ENCODE data around the gene PRMT3. TPM values are rescaled to one million over a fixed set of nuclear protein-coding genes. Genes with fewer than 3 reads are reported as not detected.

PRMT3 gene
- total RNA-seq, 2 donors from 2014 or later: 10.1 to 12.2 TPM

DNA sequence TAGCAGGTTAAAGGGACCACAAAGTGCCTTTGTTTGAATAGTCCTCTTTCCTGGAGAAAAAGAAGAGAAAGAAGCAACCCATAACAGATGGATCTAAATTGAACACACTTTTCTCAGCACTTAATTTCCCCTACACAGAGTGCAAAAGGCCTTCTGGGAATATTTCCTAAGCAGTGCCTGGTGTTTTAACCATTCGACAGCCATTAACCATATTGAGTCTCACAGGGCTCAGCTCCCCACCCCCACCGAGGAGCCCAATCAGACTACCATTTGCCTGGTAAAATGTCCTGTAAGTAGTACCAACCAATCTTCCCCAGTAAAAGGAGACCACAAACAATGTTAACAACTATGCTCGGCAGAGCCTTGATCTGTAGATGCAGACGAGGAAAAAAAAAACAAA lies 171.2 kb downstream of the PRMT3 start:
- Mint-ChIP-seq H3K4me3 (no peak overlapping the region), H3K36me3 (ENCODE audit: low read depth) (no peaks in the 10 kb centered on the region), H3K27me3 (peaks cover 7% of the 10 kb centered on the region), H3K27ac (no peak overlapping the region), H3K4me1 (no peaks in the 10 kb centered on the region)
- DNase-seq (no peak), ATAC-seq (no peak)
- H3K9me3 ChIP-seq (ENCODE audit: control insufficient read depth, low read length, poor library complexity, severe bottlenecking): peaks cover 2% of the 10 kb centered on the region

Other genes starting within 250 kb of the PRMT3 start
- gene DBX1, start 227.2 kb upstream of the PRMT3 start, total RNA-seq: not detected
- 10 to 100 TPM; 17.1 to 18.8 TPM for gene HTATIP2, start 24.0 kb upstream of the PRMT3 start, total RNA-seq
- gene SLC6A5, start 211.9 kb downstream of the PRMT3 start, total RNA-seq: not detected